Forelimb muscle (tissue), 1 donor: ENCODE results near the gene ABHD15. TPM values are rescaled to one million over a fixed set of nuclear protein-coding genes. Genes with fewer than 3 reads are reported as not detected.

Source experiments
- DNase-seq: peaks from one replicate; pipeline ENCODE4 v3.0.0-alpha.2; 2013; ENCODE audit warnings: low read depth
- polyA plus RNA-seq: library from polyadenylated mRNA; unstranded; fragments of 120-200 nt; gene quantifications from one replicate; pipeline ENCODE4 v1.2.1, GENCODE V29; 2013; ENCODE audit not compliant: insufficient read length

ABHD15 gene
- polyA plus RNA-seq, 1 donor = 3.5 TPM

DNA sequence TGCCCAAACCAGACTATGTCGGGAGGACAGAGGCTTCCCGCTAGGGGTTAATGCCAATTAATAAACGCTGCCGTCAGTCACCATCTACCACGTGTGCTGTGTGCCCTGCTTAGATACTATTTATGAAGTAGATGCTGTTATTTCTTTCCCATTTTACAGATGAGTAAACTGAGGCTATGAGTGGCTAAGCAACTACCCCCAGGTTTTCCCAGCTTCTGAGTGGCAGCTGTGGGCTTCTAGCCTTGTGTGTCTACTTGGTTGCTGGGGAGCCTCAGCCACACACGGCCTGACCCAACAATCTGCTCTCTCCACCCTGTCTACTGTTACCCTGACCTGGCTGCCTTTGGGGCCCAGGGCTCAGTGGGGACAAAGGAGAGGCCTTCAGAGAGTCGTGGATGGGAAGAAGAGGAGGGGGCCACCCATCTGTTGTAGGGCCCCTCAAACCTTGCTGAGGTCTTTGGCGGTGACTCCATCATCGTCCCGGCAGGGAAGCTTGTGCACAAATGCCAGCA is 15.5 kb upstream of the ABHD15 start:
- DNase-seq = no peak

- DNase-seq = no peak
These were observed 14.9 kb upstream of the ABHD15 start for GRCh38 chr17:29581583-29582253.

DNA sequence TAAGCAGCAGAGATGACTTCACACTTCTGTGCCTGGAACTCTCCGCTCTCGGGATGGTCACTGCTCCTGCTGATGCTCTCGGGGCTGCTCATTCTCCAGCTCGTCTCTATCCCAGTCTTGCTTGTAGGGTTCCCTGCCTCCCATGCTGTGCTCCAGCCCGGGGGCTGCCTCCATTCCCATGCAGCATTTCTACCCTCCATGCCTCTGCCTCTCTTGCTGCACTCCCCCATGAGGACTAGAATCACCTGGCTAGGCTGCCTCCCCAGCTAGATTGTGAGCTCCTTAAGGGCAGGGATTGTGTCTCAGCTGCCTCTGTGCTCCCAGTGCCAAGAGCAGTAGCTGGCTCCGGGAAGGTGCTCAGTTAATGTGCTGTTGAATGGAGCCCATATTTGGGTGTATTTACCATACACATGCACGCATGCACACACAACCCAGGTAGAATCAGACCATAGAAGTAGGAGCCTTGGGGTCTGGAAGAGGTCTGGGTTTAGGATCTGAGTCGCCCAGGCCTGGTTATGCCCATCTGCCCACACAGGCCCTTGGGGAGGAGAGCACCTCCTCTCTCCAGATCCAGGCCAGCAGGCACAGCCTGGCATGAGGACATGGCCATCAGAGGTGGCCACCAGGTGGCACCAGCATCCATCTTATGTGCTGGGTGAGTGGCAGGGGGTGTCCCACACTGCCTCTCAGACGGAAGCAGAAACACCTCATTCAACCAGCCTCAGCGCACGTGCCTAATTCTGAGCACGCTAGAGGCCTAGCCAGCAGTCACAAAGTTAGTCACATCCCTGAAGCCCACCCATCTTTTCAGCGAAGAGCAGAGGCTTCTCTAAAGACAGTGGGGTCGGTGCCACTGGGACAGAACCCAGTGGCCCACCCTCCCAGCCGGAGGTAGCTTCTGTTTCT is 13.3 kb upstream of the ABHD15 start:
- DNase-seq = no peak

- no peak for DNase-seq
These were observed 12.0 kb upstream of the ABHD15 start for GRCh38 chr17:29578626-29579485.

GRCh38 chr17:29577385-29578211 is 10.8 kb upstream of the ABHD15 start:
- no peak for DNase-seq

GRCh38 chr17:29577001-29577370 is 10.1 kb upstream of the ABHD15 start:
- no peak for DNase-seq

- DNase-seq = no peak
These were observed 9.6 kb upstream of the ABHD15 start for GRCh38 chr17:29576214-29577000.

- no peak for DNase-seq
These were observed 8.8 kb upstream of the ABHD15 start for GRCh38 chr17:29575511-29576213.

GRCh38 chr17:29574732-29575510 is 8.1 kb upstream of the ABHD15 start:
- no peak for DNase-seq

GRCh38 chr17:29573871-29574731 is 7.3 kb upstream of the ABHD15 start:
- no peak for DNase-seq

DNA sequence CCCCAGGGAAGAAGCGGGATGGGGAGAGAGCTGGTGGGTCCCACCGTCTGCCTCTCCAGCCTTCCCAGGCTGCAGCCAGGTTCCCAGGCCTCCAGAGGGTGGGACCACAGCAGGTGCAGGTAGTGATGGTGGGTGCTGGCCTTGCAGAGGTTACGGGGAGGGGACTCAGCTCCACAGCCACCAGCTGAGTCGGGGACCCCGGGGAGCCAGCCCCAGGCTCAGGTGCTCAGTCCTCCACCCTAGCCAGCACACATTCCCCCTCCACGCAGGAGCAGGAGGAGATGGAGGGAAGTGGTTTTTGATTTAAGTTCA is 6.7 kb upstream of the ABHD15 start:
- DNase-seq = no peak

DNA sequence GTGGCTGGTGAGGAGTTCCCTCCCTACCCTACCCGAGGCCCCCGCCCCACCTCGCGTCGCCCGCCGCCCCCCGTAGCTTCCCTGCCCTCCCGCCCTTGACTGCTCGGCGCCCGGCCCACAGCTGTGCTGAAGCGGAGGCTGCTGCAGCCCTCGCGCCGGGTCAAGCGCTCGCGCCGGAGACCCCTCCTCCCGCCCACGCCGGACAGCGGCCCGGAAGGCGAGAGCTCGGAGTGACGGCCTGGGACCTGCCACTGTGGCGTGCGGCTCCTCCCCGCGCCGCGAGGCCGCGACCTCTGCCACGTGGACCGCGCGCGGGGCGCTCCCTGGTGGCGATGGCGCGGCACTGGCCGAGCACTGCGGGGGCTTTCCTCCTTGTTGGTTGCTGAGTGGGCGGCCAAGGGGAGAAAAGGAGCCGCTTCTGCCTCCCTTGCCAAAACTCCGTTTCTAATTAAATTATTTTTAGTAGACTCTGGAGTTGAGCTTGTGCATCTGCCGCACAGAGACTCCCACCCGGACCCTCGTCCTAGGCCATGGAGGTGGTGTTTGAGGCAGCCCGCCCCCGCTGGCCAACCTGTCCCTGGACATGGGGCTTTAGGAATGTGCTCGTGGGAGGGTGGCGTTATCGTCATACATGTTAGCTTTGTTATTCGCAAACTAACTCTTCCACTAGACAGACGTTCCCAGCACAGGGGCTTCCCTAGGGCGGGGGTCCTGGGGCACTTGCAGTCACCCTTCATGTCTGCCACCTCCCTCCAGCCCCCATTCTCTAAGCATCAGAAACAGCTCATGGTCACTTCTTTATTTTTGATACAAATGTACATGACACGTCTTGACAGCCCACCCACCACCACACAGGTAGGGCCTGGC is 6.1 kb upstream of the ABHD15 start:
- no peak for DNase-seq

GRCh38 chr17:29571883-29572681 is 5.2 kb upstream of the ABHD15 start:
- DNase-seq = no peak

- DNase-seq = no peak
These were observed 4.6 kb upstream of the ABHD15 start for GRCh38 chr17:29571486-29571882.

DNA sequence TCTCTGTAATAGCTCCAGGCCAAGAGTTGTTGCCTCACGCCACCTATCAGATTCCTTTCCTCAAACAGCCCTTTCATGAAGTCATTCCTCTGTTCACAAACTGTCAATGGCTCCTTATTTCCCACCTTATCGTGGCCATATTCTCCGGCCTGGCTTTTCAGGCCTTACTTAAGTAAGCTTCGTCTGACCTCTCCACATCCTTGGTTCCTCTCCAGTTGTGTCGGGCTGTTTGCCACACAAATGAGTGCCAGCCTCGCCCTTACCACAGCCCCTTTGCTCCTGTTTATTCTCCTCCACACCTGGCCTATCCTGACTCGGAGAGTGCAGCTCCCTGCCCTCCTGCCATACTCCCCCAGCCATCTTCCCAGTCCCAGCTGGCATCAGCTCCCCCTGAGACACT is 3.7 kb upstream of the ABHD15 start:
- no peak for DNase-seq

DNA sequence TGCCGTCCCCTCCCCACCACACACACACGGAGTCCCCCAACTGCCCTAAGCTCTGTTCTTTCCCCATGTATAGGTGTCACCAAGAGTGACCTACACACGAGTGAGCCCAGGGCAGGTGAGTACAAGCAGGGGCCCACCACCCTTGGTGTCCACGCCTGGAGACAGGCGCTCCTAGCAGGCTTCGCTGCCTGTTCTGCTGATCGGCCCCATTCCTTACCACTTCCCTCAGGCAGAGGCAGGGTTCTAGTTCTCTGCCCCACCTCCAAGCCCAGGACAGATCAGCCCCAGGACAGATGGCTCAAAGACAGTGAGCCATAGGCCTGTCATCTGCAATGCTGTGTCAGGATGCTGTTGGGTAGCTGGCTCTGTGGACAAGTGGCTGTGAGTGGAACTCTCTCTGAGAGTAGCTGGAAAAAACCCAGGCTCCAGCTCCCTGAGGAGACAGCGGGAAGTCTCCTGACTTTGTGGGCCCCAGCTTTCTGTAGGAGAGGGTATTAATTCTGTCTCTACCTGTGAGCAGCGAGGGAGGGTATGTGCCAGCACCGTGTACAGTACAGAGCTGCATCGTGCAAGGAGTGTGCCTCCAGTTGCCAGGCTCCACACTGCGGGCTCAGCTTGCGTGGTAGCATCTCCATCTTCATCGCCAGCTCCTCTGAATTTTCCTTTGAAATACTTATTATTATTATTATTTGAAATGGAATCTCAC is 2.6 kb upstream of the ABHD15 start:
- DNase-seq = no peak
